LNCaP clone FGC (cell line): ENCODE data around the gene CD1E.

Experiments used
- DNase-seq: peaks from one replicate; pipeline ENCODE4 v3.0.0-alpha.2; 2011; ENCODE audit warnings: low read depth
- H3K4me3 ChIP-seq: 2 replicates; pipeline ENCODE4 v1.5.1; 2011; ENCODE audit warnings: mild to moderate bottlenecking, low read depth, low read length, control low read depth
- TF ChIP-seq, protein P1 (sequence below): IDR thresholded peaks from 2 replicates; pipeline ENCODE4 v1.5.1; 2012; ENCODE audit warnings: mild to moderate bottlenecking; ENCODE audit not compliant: control insufficient read depth, insufficient read depth; ENCODE audit errors: extremely low read depth

The CD1E gene

DNA sequence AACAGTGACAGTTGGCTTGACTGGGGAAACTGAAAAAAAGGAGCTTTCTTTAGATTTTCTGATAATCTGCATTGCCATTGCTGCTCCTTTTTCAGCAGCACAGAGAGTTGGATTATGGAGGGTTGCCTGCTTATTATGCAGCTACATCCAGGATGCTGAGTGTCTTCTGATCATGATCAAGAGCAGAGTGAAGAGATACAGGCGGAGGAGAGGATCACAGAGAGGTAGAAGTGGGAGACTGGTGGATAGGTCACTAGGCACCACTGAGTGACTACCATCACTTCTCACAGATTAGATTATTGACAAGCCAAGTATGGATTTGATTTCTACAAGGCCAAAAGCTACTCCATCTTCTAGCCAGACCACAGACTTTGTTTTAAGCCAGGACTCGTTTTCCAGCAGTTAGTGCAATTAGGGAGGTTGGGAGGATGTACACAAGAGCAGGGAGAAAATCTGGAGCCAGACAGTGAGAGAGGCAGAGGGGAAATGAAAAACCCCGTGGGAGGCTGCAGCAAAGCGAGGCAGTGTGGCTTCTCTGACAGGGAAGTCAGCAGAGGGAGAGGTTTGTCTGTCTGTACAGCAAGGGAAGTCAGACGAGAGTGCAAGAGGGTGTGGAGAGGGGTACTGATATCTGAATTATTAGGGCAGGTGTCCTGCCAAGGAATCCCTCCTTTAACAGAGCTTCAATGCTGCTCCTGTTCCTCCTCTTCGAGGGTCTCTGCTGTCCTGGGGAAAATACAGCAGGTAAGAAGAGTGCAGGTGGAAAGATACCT lies at the start of gene CD1E:
CD1E (plus strand) TSS at position 592 of the 773 bp plus-strand sequence; CDS start at position 687, 95 bp downstream.
- DNase-seq: no peak
- TF ChIP-seq, protein P1, sequence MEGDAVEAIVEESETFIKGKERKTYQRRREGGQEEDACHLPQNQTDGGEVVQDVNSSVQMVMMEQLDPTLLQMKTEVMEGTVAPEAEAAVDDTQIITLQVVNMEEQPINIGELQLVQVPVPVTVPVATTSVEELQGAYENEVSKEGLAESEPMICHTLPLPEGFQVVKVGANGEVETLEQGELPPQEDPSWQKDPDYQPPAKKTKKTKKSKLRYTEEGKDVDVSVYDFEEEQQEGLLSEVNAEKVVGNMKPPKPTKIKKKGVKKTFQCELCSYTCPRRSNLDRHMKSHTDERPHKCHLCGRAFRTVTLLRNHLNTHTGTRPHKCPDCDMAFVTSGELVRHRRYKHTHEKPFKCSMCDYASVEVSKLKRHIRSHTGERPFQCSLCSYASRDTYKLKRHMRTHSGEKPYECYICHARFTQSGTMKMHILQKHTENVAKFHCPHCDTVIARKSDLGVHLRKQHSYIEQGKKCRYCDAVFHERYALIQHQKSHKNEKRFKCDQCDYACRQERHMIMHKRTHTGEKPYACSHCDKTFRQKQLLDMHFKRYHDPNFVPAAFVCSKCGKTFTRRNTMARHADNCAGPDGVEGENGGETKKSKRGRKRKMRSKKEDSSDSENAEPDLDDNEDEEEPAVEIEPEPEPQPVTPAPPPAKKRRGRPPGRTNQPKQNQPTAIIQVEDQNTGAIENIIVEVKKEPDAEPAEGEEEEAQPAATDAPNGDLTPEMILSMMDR: no peak
- H3K4me3 ChIP-seq: no peak within 1 kb of the TSS

DNA sequence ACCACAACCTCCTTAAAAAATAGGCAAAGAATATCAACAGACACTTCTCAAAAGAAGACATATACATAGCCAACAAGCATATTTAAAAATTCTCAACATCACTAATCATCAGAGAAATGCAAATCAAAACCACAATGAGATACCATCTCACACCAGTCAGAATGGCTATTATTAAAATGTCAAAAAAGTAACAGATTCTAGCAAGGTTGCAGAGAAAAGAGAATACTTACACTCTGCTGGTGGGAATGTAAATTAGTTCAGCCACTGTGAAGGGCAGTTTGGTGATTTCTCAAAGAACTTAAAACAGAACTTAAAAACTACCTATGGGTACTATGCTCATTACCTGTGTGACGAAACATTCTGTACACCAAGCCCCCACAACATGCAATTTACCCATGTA lies 43.1 kb upstream of the CD1E start:
- TF ChIP-seq, protein P1: no peak
- H3K4me3 ChIP-seq: no peak overlapping the region
- no peak for DNase-seq

DNA sequence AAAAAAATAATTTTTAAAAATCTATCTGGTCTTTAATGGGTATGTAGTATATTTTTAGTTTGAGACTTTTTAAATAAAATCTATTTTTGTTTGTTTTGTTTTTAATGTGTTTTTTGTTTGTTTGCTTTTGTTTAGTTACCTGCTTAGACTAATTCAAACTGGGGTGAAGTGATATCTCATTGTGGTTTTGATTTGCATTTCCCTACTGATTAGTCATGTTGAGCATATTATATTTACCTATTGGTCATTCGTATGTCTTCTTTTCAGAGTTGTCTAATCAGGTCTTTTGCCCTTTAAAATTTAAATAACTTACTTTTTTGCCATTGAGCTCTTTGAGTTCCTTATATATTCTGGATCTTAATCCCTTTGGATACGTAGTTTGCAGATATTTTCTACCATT lies 42.6 kb upstream of the CD1E start:
- DNase-seq: no peak
- no peak overlapping the region for H3K4me3 ChIP-seq
- TF ChIP-seq, protein P1: no peak

DNA sequence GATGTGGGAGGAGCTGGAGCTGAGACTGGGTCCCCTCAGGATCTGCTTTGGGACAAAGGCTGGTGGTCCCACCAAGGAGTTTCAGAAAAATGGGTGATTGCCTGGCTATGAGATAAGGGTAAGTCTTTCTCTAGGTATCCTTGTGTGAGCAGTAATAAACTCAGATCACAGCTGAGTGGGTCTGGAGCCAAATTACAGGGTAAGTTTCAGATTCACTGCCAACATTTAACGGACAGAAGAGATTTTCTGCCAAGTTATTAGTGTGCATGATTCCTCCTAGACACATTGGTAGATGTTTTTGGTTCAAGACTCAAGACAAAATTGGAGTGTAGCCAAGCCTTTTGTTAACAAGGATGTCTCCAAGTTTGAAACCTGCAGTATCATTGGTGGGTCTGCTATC lies 29.8 kb upstream of the CD1E start:
- no peak for DNase-seq
- TF ChIP-seq, protein P1: no peak
- H3K4me3 ChIP-seq: no peak overlapping the region

DNA sequence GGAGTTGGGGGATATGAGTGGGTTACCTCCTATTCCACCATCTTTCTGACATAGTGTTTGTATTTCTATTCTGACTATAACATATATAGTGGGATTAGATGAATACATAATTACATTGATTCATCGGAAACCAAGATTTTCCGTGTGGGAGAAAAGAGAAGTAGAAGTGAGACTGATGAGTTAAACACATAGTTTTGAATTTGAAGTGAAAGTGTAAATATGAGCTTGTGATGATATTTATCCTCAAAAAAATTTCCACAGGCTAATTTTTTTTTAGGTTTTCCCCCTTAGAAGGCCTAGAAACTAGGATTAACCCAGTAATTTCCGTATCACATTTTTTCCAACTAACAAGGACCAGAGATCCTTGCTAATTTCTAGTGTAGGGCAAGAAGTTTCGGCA lies 29.3 kb upstream of the CD1E start:
- TF ChIP-seq, protein P1: no peak
- H3K4me3 ChIP-seq: no peak overlapping the region
- DNase-seq: no peak

DNA sequence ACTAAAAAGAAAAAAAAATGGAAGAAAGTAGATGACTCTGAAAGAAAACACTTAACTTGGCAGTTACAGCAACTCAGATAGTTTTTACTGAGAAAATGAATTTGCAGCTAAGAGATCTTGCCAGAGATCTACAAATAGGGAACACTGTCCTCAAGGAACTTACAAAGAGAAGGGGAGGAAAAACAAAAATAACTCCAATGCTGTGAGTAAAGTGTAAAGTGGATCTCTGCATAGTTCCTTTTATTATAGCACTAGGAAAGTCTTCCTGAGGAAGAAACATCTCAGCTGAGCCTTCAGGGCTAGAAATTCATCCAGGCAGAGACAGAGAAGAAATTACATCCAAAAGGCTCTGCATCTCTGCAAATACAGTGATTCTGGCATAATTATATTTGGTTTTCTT lies 26.2 kb upstream of the CD1E start:
- no peak for DNase-seq
- H3K4me3 ChIP-seq: no peak overlapping the region
- TF ChIP-seq, protein P1: no peak

DNA sequence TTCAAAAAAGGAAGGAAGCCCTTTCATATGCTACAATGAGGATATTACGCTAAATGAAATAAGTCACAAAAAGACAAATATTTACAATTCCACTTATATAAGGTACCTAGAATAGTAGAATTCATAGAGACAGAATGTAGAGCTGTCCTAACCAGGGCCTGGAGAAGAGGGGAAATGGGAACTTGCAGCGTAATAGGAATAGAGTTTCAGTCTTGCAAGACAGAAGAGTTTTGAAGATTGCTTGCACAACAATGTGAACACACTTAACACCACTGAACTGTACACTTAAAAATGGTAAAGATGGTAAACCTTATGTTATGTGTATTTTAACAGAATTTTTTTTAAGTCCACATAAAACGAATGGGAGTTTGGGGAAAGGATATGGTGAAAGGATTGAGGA lies 25.3 kb upstream of the CD1E start:
- TF ChIP-seq, protein P1: no peak
- no peak for DNase-seq

More for the DNA sequence above, 25.3 kb upstream of the CD1E start:
- H3K4me3 ChIP-seq: no peak overlapping the region
